Coronary artery (tissue), 2 donors: ENCODE results near the gene CFL2.

Experiments
- DNase-seq: peaks from one replicate; pipeline ENCODE4 v3.0.0-alpha.2; 2017; ENCODE audit warnings: low spot score
- H3K27ac ChIP-seq, 2 donors: fragments of 200-600 bp; sonication (generic); one replicate each; pipeline ENCODE4 v1.5.1; 2016 to 2019
- H3K4me3 ChIP-seq: fragments of 200-600 bp; sonication (generic); 2 replicates; pipeline ENCODE4 v1.5.1; 2016; ENCODE audit warnings: mild to moderate bottlenecking, moderate library complexity
- TF ChIP-seq, protein P1 (sequence below): fragments of 200-600 bp; sonication (generic); IDR thresholded peaks from one replicate; pipeline ENCODE4 v1.5.1; 2019; ENCODE audit warnings: antibody characterized with exemption

CFL2 gene

DNA sequence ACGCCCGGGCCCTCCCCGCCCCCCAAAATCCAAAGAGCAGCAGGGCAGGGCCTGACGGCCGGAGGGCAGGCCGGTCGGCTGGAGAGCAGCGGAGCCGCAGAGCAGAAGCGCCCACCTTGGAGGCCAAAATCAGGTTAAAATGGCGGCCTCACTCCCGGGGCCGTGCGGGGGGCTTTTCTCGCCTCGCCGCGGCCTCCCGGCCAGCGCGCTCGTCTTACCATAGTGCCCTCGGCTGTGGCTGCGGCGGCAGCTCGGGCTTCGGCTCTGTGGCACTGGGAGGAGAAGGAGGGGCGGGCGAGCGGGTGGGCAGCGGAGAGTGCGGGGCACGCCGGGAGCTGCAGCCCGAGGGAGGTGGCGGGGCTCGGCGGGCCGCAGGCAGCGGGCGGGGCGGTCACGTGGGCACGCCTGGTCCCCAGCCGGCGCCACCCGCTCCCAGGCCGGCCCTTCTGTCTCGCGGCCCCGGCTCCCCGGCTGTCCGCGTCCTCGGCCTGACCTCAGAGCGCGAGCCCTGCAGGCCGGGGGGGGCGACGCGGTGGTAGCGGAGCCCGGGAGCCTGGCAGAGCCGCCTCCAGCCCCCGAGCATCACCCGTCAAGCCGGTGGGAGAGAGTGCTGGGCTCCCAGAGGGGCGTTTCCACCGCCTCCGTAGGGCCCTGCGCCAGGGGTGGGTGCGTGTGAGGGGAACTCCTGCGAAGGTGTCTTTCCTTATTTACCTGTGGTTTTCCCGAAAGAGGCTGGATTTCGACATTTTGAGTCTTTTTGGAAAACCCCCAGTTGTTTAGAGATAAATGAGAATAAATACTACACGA, at the start of gene CFL2:
TSS of gene CFL2 (minus strand) at position 274 of the 807 bp plus-strand sequence. CDS start at position 221, 53 bp downstream.
- TF ChIP-seq, protein P1, sequence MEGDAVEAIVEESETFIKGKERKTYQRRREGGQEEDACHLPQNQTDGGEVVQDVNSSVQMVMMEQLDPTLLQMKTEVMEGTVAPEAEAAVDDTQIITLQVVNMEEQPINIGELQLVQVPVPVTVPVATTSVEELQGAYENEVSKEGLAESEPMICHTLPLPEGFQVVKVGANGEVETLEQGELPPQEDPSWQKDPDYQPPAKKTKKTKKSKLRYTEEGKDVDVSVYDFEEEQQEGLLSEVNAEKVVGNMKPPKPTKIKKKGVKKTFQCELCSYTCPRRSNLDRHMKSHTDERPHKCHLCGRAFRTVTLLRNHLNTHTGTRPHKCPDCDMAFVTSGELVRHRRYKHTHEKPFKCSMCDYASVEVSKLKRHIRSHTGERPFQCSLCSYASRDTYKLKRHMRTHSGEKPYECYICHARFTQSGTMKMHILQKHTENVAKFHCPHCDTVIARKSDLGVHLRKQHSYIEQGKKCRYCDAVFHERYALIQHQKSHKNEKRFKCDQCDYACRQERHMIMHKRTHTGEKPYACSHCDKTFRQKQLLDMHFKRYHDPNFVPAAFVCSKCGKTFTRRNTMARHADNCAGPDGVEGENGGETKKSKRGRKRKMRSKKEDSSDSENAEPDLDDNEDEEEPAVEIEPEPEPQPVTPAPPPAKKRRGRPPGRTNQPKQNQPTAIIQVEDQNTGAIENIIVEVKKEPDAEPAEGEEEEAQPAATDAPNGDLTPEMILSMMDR: no peak
- Histone ChIP-seq H3K4me3 (peak within 1 kb of the TSS; percentile 87), H3K27ac (peak within 1 kb of the TSS; percentile 96 to 98)
- DNase-seq: peak; percentile 88

DNA sequence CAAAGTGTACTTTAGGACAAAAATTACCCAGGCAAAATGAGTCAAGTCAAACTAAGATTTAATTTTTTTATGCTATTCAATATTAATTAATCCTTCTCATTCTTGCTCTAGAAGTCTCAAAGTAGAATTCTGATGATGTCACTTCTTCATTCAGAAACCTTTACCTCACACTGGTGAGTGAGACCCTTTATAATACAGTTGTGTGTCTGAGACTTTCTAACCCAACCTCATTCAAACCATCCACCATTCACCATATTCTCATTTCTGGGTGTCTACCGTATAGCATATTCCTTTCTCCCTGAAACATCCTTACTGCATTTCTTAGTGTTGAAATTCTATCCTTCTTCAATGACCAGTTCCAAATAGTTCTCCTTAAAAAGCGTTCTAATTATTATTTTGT, 40.8 kb upstream of the CFL2 start:
- TF ChIP-seq, protein P1: no peak
- no peak overlapping the region for H3K4me3 ChIP-seq
- H3K27ac ChIP-seq: no peak overlapping the region
- no peak for DNase-seq

DNA sequence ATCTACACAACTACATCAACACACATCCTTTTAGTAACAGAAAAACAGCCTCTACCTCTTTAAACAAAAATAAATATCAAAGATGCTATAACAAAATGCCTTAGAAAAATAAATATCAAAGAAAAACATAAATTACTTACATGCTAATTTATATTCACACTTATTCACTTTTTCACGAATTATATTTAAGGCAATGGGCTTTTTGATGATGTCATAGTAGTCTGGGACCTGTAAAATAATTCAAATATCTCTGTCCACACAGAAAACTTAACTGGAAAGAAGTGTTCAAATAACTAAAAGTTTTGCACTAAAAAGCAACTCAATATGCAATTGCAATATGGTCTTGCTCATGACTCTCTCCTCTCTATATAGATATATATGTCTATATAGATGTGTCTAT, 40.3 kb upstream of the CFL2 start:
- H3K4me3 ChIP-seq: no peak overlapping the region
- TF ChIP-seq, protein P1: no peak
- H3K27ac ChIP-seq: no peak overlapping the region
- no peak for DNase-seq

DNA sequence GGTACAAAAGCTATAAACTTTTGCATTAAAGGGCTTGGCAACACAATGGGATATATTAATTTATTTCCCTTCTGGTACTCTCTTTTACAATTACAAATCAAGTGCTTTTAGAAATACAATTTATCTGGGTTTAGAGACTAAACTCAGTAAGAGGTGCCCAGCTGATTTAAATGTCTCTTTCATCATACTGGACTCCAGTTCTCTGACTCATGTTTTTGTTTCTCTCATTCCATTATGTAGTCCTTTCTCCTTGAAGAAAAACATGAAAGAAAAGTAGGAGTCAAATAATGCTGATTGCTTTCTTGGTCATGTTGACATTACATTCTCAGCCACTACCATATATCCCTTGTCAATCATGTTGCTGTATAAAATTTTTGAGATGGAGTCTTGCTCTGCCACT, 36.3 kb upstream of the CFL2 start:
- no peak for DNase-seq
- Histone ChIP-seq H3K4me3 (no peak overlapping the region), H3K27ac (no peak overlapping the region)
- TF ChIP-seq, protein P1: no peak

DNA sequence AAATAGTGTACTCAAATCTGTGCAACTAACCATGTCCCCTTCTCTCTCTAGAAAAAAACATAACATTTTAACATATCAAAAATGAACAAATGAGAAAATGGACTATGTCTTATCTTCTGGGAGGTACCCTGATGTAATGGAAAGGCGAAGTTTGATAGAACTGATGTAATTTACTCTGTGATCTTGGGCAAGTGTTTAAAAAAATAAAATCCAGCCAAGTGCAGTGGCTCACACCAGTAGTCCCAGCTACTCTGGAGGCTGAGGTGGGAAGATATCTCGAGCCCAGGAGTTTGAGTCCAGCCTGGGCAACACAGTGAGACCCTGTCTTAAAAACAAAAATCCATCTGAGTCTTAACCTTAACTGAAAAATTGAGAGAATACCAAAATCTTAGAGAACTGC, 35.8 kb upstream of the CFL2 start:
- TF ChIP-seq, protein P1: no peak
- DNase-seq: no peak

DNA sequence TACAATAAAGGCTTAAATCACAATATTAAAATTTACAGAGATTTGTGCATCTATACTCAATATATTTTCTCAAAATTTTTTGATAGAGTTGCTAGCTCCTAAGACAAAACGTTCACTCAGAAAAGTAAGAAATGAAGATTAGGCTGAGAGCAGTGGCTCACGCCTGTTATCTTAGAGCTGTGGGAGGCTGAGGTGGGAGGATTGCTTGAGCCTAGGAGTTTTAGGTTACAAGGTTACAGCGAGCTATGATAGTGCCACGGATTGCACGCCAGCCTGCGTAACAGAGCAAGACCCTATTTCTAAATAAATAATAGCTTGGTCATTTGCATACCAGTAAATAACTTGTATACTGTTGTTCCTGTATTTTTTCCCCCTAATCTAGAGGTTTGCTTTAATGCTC, 35.0 kb upstream of the CFL2 start:
- no peak for DNase-seq
- H3K27ac ChIP-seq: no peak overlapping the region
- H3K4me3 ChIP-seq: no peak overlapping the region
- TF ChIP-seq, protein P1: no peak

More for the DNA sequence above, 35.8 kb upstream of the CFL2 start:
- Histone ChIP-seq H3K4me3 (no peak overlapping the region), H3K27ac (no peak overlapping the region)
